HG02678 (cell line): ENCODE data around the gene NEDD4L.
"Not testable (repeated sequence)": the region's sequence is repeated elsewhere in the genome, so short reads cannot be mapped to it uniquely, and the experiment has no call there.

ENCODE experiments used
- ATAC-seq: cut with Tn5 transposase; IDR thresholded peaks from one replicate; pipeline ENCODE4 v1.9.1; 2021; ENCODE audit warnings: mild to moderate bottlenecking, moderate library complexity; ENCODE audit not compliant: unreplicated experiment

The NEDD4L gene

DNA sequence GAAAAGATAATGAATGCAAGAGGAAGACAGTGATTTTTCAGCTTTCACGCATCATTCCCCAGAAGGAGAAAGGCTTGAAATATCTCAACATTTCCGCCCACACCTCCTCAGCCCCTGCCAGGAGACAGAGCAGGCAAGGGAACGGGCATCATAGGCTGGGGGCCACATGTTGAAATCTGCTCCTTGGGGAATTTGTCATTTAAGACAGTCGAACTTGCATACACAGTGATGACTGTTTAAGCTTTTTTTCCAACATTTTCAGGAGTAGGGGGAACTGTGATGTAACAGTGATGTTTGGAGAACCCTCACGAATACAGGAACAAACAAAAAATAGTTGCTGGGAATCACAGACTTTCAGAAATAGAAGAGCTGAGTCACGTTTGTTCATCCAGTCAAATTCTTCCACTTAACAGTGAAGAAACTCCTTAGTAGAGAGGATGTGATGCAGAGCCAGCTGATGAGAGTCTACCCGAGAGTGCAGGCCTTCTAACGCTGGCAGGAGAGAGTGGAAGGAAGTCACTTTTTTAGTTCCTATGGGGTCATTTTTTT is 318.1 kb downstream of the NEDD4L start:
- no peak for ATAC-seq

DNA sequence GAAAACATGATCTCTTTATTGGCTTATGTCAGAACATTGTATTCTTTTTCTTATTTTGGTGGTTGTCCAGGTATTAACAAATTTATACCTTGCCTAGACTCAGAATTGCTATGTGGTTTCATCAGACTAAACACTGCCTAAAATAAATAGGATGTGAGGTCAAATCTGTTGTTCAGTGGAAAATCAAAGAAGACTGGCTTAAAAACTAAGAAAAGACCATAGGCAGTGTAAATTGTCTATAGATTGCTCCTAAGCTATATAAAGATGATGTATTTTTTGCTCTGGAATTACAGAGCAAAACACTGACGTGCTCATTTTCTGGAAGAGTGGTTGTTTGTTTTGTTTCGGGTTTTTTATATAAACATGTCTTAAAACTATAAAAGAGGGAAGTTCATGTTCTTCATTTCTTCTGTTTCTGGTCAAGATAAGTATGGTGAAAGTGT is 318.8 kb downstream of the NEDD4L start:
- ATAC-seq: no peak

DNA sequence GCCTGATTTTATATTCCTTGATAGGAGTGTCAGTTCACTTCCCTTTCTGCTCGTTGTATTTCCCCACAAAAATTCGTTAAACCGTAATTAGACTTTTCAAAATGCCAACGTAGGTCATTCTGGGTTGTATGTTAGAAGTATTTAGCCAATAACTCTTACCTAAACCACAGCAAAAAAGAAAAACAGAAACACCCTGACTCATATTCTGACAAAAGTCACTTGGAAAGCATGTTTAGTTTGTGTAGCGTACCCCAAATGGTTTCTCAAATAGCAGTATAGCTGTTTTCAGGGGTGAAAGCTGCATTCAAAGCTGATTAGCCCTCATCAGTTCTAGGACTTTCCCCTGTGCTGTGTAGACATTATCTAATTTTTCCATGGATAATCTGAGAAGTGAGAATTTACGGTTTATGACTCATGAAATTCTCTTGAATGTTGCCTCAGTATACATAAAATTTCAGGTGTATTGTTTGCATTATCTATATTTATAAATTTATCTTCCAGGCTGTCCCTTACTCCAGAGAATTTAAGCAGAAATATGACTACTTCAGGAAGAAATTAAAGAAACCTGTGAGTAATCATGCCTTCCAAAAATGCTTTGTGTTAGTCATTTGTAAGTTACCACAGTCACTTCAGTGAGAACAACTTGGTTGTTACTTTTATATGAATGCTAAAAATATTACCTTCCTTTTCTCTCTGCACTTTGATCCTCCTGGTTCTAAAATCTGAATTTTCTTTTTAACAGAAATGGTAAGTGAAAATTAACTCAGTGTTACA is 319.9 kb downstream of the NEDD4L start:
- ATAC-seq: no peak

DNA sequence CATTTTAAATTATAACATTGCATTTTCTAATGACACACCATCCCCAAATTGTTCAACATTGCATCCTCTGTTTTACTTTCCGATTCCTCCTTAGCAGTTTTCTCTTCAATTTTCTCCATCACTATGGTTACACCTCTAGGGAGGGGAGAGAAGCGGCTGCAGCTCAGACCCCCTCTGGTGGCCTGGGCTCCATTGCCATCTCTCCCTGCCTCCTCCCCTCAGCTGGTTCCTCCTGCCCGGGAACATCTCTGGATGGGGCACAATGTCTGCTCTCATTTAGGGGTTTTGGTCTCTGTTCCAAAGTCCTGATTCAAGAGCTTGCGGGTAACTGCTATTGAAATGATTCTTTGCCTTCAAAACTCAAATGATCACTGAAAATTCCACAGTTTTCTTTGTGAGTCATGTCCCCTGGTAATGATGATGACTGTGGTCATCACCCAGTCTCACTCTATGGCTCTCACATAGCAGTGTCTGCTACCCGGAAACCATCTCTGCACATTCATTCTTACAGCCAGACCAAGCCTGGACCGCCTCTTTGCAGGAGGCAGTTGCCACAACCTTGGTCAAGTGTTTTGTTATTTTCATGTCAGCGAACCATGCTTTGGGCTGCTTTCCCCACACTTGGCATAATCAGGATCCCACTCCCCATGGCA is 321.0 kb downstream of the NEDD4L start:
- no peak for ATAC-seq

DNA sequence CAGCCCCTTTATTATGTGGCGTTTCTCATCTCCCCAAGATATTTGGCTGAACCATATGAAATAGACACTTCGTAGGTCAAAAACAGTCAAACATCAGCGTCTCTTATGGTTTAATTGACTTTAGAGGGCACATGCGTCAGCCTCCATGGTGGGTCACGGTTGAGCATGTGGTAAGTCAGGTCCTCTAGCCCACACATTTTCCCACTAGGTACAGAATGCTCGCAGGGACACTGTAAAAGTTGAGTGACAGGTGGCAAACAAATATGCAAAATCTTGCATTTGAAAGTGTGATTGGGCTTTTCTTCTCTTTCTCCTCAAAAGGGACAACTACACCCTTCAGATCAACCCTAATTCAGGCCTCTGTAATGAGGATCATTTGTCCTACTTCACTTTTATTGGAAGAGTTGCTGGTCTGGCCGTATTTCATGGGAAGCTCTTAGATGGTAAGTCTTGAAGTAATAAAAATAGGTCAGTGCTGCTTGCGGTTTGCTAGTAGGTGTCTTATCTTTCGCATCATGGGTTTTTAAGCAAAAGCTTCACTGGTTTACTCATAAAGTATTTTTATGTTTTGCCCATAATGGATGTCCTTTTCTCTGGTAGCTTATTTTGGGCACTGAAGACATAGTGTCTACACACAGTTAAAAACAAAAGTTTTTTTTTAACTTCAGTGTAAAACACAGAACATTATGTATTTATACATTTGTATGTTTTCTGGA is 323.6 kb downstream of the NEDD4L start:
- ATAC-seq: no peak

DNA sequence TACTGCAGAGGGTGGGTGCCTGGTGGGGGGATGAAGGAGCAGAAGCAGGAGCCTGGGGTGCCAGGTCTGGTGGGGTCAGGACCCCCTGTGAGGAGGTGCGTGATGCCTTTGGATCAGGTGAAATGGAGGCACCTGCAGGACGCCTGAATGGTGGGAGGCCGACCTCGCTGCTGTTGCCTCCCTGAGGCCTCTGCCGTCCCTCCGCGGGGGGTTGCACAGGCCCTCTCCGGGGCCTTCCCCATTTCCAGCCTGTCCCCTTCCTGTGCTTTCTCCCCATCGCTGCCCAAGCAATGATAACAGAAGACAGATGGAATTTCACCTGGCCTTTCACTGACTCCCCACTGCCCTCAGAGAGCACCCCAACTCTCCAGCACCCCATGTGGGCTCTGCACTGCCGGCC is 325.6 kb downstream of the NEDD4L start:
- no peak for ATAC-seq

DNA sequence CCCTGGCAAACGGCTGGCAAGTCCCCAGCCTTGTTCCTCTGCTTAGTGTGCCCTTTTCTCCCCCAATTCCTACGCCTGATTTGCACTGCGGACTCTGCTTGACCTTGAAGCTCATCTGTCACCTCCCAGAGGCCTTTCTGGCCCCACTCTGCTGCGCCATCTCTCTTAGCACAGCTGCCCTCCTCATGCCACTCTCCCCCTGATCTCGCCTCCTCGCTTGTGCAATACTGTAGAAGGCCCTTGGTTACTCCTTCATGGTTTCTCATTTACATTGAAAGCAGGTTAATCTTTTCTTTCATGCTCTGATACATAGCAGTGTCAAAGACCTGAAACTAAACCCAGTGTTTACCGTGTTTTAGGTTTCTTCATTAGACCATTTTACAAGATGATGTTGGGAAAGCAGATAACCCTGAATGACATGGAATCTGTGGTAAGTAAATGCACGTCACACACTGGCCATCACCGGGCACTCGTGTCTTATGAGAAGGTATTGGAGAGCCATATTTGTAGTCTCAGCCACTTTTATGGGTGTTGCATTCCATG is 326.1 kb downstream of the NEDD4L start:
- ATAC-seq: no peak

DNA sequence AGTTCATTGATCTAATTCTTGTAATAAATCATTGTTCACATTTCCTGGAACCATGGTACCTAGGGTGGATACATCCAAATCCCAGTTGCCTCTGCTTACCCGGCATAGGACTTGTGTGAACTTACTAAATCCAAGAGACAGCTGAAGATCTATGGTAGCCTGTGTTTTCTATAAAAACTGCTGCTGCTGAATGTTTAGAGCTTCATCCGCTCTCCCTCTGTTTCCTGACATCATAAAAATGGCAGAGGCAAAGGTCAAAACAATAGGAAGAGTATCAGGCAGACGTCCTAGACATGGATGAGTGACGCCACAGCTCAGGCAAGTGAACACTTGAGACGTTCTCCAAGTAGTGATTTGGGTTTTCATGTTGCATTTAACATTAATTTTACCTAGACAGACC is 326.6 kb downstream of the NEDD4L start:
- ATAC-seq: no peak

DNA sequence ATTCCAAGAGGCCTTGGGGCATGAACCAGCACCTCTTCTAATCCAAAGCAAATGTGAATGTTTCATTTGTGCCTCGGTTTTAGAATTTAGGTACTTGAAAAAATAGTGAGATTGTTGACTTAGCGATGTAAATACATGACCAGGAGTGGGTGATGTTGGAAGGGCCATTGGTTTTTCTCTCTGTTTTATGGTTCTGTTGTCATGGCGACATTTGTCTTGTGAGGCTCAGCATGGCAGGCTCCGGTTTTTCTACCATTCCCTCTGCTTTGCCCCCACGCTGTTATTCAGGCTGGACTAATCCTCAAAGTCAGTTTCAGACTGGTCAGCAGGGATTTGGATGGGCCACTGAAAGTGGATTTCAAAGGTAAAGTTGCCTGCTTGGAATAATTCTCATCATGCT is 329.5 kb downstream of the NEDD4L start:
- ATAC-seq: no peak

DNA sequence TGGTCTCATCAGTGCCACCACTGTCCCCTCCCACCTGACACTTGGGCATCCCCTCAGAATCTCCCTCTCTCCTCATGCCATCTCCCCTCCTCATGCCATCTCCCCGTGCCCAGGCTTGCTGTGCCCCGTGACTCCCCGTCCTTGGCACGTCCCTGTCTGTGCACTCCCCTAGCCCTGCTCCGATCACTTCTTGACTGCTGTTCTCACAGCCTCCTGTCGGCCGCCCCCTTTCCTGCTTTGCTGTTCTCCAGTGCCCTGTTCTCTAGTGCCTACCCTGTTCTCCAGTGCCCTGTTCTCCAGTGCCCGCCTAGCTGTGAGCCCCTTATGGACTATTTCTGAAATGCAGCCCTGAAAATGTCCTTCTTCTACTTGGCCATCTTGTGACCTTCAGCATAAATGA is 331.0 kb downstream of the NEDD4L start:
- no peak for ATAC-seq

DNA sequence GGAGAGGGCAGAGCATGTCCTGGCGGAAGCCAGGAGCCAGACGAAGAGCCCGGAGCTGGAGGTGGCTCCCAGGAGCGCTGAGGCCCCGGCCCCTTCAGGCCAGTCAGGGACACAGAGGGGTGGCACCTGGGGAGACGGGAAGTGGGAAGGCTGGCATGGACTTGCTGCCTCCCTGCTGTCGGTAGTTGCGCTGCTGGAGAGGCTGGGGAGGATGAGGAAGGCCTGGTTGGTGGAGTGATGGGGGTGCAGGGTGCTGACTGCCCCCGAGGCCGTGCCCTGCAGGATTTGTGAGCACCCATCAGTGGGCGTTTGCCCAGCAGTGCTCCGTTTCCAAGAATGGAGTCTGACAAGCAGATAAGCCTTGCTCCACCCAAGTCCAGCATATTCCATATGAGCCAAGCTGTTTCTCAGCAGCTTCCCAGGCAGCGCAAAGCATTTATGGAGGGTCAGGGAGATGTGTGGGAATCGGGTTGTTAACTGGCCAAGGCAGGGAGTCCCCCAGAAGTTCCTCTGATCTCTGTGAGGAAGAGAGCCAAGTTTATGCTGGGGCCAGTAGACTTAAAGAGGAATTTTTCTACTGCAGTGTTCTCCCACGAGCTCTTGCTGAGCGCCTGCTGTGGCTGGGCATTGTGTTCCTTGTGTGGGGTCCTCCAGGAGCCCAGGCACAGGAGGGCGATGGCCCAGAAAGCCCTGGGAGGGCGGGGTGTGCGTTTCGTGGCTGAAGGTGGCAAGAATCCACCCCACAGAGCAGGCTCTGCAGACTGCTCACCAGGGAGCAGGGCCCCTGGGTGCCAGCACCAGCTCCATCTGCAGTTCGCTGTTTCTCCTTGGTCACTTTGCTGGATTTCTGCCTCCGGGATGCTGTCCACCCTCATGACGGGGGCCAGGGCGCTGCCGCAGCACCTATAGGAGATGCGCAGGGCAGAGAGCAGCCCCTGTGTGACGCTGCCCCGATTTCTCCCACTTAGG is 334.7 kb downstream of the NEDD4L start:
- no peak for ATAC-seq

DNA sequence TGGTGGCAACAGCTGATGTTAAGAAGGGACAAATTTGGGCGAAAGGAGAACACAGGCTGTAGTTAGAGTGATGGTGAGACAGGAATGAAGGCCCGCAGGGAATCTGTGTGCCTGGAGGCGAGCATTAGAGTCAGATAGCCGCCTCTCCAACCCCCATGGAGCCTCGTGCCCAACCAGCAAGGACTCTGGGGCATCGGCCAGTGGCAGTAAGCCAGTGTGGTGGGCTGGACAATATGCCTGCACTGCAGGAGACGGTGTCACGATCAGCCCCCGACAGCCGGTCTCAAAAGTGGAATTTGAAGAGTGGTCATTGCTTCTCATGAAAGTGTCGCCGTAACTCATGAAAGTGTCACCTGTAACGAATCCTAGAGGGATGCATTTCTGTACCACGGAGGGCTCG is 335.4 kb downstream of the NEDD4L start:
- no peak for ATAC-seq

DNA sequence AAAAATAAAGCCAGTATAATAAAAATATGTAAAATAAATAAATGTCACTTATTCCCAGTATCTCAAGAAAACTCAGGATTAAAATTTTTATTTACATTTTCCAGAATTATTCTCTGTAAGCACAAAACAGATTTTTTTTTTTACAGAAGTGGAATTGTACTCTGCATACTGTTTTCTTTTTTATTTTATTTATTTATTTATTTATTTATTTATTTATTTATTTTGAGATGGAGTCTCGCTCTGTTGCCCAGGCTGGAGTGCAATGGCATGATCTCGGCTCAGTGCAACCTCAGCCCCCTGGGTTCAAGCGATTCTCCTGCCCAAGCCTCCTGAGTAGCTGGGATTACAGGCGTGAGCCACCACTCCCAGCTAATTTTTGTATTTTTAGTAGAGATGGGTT is 336.1 kb downstream of the NEDD4L start:
- not testable (repeated sequence) for ATAC-seq

DNA sequence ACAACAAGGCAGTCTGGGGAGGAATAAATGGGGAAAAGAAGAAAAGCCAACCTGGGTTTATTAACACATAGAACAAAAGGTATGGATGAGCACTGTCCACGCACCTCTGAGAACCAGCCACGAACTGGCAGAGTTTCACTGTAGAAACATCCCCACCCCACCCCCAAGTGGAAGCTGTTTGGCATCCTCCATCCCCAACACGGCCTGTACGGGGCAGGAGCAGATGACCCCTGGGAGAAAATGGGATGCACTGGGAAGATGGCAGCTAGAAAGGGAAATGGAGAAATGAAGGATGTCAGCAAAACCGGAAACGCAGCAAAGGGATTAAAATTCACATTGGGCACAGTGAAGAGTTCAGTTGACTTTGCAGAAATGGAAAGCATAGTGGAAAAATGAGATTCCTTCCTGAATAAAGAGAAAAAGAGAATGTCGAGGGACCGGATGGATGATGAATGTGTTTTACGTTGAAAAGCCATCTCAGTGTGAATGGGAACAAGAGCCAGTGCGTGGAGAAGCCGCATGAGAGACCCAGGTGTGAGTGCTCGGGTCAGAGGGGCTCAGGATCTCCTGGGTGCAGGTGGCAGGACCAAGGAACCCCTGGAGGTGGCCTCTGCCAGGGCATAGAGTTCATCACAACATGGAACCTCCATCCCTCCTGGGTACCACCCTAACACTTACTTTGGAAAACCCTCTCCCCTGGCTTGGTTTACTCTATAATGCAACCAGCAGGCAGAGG is 337.8 kb downstream of the NEDD4L start:
- ATAC-seq: no peak

DNA sequence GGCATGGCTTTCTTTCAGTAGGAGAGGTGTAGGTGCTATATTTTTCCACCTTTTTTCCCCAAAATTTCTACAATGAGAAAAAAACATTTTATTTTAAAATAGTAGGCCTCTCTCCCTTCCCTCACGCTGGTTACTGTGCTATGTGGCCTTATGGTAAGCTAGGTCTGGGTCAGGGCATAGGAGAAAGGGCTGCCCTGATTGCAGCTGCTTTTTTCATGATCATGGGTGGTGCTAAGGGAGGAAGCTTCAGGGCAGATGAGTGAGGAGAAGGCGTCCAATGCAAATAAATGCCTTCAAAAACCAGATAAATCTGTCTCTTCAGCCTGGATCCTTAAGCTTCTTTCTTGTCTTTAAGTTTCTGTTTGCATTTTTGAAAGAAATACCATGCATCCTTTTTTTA is 338.4 kb downstream of the NEDD4L start:
- ATAC-seq: no peak

DNA sequence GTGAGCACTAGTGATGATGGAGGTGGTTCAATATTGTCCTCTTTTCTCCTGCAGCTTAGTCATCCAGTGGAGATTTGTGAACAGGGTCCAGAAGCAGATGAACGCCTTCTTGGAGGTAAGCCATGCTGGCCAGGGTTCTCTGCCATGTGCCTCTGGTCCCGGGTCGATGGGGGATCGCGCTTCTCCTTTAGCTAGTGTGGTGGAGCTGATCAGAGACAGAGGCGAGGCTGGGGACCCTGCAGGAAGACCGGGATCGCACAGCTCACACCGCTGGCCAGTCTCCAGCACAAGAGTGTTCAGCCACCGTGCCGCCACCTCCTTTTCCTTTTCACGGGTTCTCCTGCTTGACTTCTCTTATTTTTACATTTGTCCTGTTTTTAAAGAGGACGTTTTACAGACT is 341.4 kb downstream of the NEDD4L start:
- no peak for ATAC-seq

DNA sequence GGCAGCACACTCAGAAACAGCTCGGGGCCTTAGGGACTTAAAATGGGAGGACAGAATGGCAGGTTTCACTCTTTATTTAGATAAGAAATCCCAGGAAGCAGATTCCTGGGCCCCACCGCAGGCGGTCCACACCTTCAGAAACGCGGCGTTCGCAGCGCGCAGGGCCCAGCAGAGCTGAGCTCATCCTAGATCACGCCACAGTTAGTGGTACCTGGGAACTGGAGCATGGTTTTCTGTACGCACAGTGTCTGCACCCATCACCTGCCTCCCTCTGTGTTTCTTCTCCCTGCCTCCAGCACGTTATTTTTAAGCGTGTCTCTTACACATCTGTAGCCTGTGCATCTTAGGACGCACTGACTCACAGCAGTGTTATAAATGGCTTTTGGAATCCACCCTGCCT is 342.8 kb downstream of the NEDD4L start:
- ATAC-seq: no peak

DNA sequence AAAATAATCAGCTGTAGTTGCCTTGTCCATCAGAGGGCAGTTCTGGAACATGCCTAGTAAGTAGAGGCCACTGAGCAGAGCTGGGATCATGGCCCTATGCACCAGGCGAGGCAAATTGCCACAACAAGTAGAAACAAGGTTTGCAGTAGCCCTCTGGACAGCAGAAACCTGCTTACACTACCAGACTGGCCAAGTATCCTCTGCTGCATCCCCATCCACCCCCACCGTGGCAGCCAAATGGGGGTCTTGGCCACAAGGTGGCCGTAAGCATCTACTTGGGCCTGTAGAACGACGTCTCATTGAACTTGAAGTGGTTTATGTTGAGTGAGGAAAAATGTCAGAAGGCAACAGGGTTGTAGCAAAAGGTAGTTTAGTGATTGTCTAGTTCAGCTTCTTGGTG is 343.7 kb downstream of the NEDD4L start:
- ATAC-seq: no peak

DNA sequence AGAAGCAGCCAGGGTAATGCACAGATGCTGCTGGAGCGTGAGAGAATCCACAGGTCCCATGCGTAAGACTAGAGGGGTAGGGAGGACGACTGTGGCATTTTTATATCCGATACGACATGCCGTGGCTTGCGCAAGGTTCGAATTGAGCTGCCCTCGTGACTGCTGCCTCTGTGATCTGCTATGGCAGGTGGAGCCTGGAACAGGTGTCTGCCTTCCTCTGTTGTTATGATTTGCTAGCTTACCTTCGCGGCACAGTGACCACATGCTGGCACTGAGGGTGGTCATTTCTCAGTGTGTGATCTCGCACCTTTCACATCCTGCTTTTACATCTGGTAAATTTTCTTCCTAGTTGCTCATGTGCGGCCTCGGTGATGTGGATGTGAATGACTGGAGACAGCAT is 344.7 kb downstream of the NEDD4L start:
- no peak for ATAC-seq

DNA sequence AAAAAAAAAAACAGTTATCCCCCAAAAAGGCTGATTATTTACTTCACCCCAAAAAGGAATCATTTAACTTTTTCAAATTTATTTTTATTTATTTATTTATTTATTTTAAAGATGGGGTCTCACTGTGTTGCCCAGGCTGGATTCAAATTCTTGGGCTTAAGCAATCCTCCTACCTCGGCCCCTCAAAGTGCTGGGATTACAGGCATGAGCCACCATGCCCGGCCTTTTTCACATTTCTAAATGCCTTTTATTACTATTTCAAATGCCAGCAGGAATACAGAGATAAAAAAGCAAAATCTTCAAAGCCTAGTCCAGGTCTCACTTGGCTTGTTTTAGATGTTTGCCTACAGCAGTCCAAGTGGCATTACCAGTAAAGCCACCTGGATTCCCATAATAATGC is 345.7 kb downstream of the NEDD4L start:
- ATAC-seq: no peak
